Heart right ventricle (tissue), 16 donors: ENCODE results near the gene ETFRF1. TPM values are rescaled to one million over a fixed set of nuclear protein-coding genes. Genes with fewer than 3 reads are reported as not detected.

Experiments used
- ATAC-seq, 8 donors: fragments of 200-7000 bp; cut with Tn5 transposase; one replicate each; pipeline ENCODE4 v1.9.1; 2020; ENCODE audit warnings: mild to moderate bottlenecking in 8 of 8, moderate library complexity in 8 of 8, moderate number of reproducible peaks in 1 of 8
- DNase-seq, 2 donors: peaks; one replicate each; pipeline ENCODE4 v3.0.0-alpha.2; 2020
- H3K27ac ChIP-seq, 10 donors: fragments of 200-600 bp; sonication (generic) in 2 of 10; one replicate each; pipeline versions ENCODE4 v1.5.0 to v1.8.0; 2020 to 2022; ENCODE audit warnings: mild to moderate bottlenecking in 3 of 10
- H3K27me3 ChIP-seq, 7 donors: fragments of 200-600 bp; one replicate each; pipeline ENCODE4 v1.8.0; 2021 to 2022; ENCODE audit warnings: mild to moderate bottlenecking in 2 of 7
- H3K36me3 ChIP-seq, 9 donors: fragments of 200-600 bp; sonication (generic) in 1 of 9; one replicate each; pipeline versions ENCODE4 v1.5.0 to v1.8.0; 2020 to 2022; ENCODE audit warnings: mild to moderate bottlenecking in 2 of 9
- H3K4me1 ChIP-seq, 9 donors: fragments of 200-600 bp; sonication (generic) in 1 of 9; one replicate each; pipeline versions ENCODE4 v1.5.0 to v1.8.0; 2020 to 2022; ENCODE audit warnings: mild to moderate bottlenecking in 4 of 9
- H3K4me3 ChIP-seq, 10 donors: fragments of 200-600 bp; sonication (generic) in 2 of 10; one replicate each; pipeline versions ENCODE4 v1.5.0 to v1.8.0; 2020 to 2022; ENCODE audit warnings: mild to moderate bottlenecking in 7 of 10, moderate library complexity in 2 of 10
- H3K9me3 ChIP-seq, 11 donors: fragments of 200-600 bp in 10 of 11; sonication (generic) in 2 of 11; one replicate each; pipeline versions ENCODE4 v1.5.0 to v1.8.0; 2013 to 2022; ENCODE audit warnings: mild to moderate bottlenecking in 2 of 11, control low read depth in 1 of 11, moderate library complexity in 1 of 11
- WGBS, 2 donors: extraction: QIAGEN DNeasy Blood & Tissue Kit; methylation state at CpG; one replicate each; pipeline ENCODE4 v1.1.7; 2013; ENCODE audit warnings: inconsistent platforms in 1 of 2; 5-methylcytosine and 5-hydroxymethylcytosine counted together
- intact Hi-C, 10 donors: fragments of 100-400 bp; cut with DNase I; formaldehyde crosslinking; loops; one replicate each; pipeline versions ENCODE4 v1.11.1 to v1.14.2; 2022
- polyA plus RNA-seq, 2 donors: library from polyadenylated mRNA; stranded (reverse); fragments of 200-250 nt; gene quantifications; one replicate each; pipeline ENCODE4 v1.2.3, GENCODE V29; 2013
- total RNA-seq, 10 donors: library from RNA; stranded (reverse); fragmentation: NEBNext Ultra II Directional in 3 of 10; extraction: Animal tissue kit (Norgen Biotek cat#: 25700) in 3 of 10; gene quantifications; one replicate each; pipeline versions ENCODE4 v1.2.1 to v1.2.4, GENCODE V29; 2021 to 2023
- TF ChIP-seq, protein P1 (sequence below), 9 donors: fragments of 200-600 bp; sonication (generic) in 2 of 9; IDR thresholded peaks; one replicate each; pipeline versions ENCODE4 v1.5.0 to v1.8.0; 2021 to 2022; ENCODE audit warnings: antibody characterized with exemption in 9 of 9, mild to moderate bottlenecking in 5 of 9, moderate library complexity in 1 of 9
- donor health status: Arrhythmogenic right ventricular cardiomyopathy.
- donor health status: ischemic (EF 13 %, LVEDD 7.1; RV severe dilation, severe dysfunction).
- donor health status: healthy with polysubstance abuse.
- donor health status: DM: no; HTN: yes; CAD: no.
- donor health status: DM: no; HTN: no; CAD: no.
- donor health status: ischemic (EF 25% LVEDD 6.9; RV normal size, moderate dysfunction).
- donor health status: ischemic (EF 25% LVEDD 5.7; RV mildly dilated, moderate dysfunction).
- donor health status: healthy.
- donor health status: DM: yes; HTN: yes; CAD: no.
- donor health status: Ischemic cardiomyopathy.
- donor health status: ischemic (EF 35%, LVEDD 5.7; RV mildly dilated, moderate dysfunction).
- donor health status: nonischemic (EF 11% LVEDD 7.7; RV severe dilation, severe dysfunction).
- donor health status: DM: yes; HTN: yes; CAD: no.
- donor health status: PGD.
- donor health status: ischemic (EF 29% LVEDD 5.4; RV normal size, mild dysfunction).
- donor health status: nonischemic (EF 23%, LVEDD 6.1; RV moderate dilation, normal function).

The ETFRF1 gene
- total and polyA plus RNA-seq, 12 donors, result 28.1 to 67.6 (median 50.3) TPM

DNA sequence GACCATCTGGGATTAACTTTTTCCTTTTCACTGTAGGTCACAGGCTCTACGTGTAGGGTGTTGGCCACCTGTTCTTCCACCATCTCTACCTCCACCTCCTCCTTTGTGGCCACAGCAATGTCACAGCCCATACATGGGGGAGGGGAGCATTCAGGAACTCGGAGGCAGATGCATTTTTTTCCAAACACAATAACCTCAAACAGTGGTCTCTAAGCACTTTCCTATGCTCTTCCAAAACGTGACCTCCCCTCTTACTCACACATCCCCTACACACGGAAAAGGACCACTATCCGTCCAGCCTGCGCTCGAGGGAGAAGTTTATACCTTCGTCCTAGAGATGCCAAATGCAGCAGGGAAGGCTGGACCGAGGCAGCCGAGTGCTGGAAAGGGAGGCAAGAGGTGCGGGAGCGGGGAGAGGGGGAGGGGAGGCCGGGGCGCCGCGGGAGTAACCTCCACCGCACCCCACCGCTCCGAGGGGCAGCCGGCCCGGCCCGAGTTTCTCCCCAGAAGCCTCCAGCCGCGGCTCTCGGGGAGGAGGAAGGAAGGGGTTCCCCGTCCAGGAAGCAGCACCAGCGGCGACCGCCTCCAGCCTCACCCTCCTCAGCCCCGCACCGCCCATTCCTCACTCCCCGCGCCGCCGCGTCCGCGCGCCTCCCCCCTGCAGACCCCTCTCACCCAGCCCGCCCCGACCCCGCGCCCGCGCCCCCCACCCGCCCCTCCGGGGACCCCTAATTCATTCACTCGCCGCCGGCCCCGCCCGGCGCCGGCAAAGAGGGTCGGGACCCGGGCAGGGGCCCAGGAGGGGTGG is 55.1 kb downstream of the ETFRF1 start:
- Histone ChIP-seq H3K27me3 (no peaks in the 10 kb centered on the region), H3K4me1 (peaks cover 3 to 31% (median 15%) of the 10 kb centered on the region in 9 donors), H3K36me3 (peaks cover 0 to 10% (median 0%) of the 10 kb centered on the region in 9 donors), H3K4me3 (peak overlapping the region; percentile 78 to 98 (median 93)), H3K27ac (peak overlapping the region; percentile 93 to 97 (median 94)), H3K9me3 (no peaks in the 10 kb centered on the region)
- WGBS, 2 donors, result 1 to 2% methylated on average over 31 to 54 of the region's 56 CpGs
- TF ChIP-seq, protein P1, sequence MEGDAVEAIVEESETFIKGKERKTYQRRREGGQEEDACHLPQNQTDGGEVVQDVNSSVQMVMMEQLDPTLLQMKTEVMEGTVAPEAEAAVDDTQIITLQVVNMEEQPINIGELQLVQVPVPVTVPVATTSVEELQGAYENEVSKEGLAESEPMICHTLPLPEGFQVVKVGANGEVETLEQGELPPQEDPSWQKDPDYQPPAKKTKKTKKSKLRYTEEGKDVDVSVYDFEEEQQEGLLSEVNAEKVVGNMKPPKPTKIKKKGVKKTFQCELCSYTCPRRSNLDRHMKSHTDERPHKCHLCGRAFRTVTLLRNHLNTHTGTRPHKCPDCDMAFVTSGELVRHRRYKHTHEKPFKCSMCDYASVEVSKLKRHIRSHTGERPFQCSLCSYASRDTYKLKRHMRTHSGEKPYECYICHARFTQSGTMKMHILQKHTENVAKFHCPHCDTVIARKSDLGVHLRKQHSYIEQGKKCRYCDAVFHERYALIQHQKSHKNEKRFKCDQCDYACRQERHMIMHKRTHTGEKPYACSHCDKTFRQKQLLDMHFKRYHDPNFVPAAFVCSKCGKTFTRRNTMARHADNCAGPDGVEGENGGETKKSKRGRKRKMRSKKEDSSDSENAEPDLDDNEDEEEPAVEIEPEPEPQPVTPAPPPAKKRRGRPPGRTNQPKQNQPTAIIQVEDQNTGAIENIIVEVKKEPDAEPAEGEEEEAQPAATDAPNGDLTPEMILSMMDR (IDR thresholded peaks at IDR 0.05), result no peak
- intact Hi-C loops, result loop anchor here in 5 of 10 donors (2.0 to 5.0 kb wide), 5 partner anchors 43 to 133 kb away; partner anchors contain the start of genes DNAI7 (in 3 of the 5) and ETFRF1 (in 3 of the 5)
- ATAC-seq (peak; percentile 39 to 60 (median 51)), DNase-seq (peak; percentile 55 to 66)

DNA sequence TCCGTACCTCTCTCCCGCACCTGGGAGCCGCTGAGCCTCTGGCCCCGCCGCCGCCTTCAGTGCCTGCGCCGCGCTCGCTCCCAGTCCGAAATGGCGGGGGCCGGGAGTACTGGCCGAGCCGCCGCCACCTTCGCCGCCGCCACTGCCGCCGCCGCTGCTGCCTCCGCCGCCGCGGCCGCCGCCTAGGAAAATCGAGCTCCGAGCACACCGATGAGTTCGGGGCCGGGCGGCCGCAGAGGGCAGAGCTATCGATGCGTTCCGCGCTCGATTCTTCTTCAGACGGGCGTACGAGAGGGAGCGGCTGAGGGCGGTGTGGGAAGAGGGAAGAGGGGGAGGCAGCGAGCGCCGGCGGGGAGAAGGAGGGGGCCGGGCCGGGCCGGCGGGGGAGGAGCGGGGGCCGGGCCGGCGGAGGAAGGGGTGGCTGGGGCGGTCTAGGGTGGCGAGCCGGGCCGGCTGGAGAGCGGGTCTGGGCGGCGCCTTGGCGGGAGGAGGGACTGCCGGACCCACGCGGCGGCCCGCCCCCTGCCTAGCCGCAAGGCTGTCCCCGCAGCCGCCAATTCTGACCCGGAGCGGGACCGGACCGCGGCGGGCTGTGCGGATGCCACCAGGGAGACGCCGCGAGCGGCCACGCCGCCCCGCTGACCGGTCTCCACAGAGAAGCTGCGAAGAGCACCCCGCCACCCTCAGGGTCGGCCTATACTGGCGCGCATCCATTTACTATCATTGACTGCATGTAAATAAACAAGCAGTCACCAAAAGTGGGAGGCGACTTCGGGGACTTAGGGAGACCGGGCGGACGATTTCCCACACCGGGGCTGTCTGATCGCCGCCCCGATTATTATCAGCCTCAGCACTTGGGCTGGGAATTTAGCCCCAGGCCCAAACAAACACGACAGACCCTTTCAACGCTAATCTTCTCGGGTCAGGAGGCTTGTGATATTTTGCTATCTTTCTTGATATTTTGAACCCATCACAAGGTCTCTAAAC is 56.0 kb downstream of the ETFRF1 start, which contains the start of gene KRAS:
KRAS (minus strand) TSS at position 186 of the 987 bp plus-strand sequence.
- ATAC-seq (peak; percentile 96 to 99 (median 98)), DNase-seq (peak; percentile 97 to 98)
- peak within 1 kb of the TSS; percentile 93 to 97 (median 94) for H3K27ac ChIP-seq
- peak within 1 kb of the TSS; percentile 78 to 98 (median 93) for H3K4me3 ChIP-seq
- intact Hi-C loops, result loop anchor here in 4 of 10 donors (2.0 to 5.0 kb wide), 3 partner anchors 54 to 132 kb away; partner anchors contain the start of genes DNAI7 (in 3 of the 4) and ETFRF1 (in 3 of the 4)
- H3K9me3 ChIP-seq, result no peaks in the 10 kb centered on the region
- H3K36me3 ChIP-seq, result peaks cover 0 to 10% (median 0%) of the 10 kb centered on the region in 9 donors
- H3K4me1 ChIP-seq, result peaks cover 3 to 31% (median 15%) of the 10 kb centered on the region in 9 donors
- TF ChIP-seq, protein P1 (IDR thresholded peaks at IDR 0.05), result peak in 2 of 9 donors; percentile 4 to 13
- 0 to 1% methylated on average over 80 to 105 of the region's 105 CpGs for WGBS, 2 donors
- no peaks in the 10 kb centered on the region for H3K27me3 ChIP-seq

DNA sequence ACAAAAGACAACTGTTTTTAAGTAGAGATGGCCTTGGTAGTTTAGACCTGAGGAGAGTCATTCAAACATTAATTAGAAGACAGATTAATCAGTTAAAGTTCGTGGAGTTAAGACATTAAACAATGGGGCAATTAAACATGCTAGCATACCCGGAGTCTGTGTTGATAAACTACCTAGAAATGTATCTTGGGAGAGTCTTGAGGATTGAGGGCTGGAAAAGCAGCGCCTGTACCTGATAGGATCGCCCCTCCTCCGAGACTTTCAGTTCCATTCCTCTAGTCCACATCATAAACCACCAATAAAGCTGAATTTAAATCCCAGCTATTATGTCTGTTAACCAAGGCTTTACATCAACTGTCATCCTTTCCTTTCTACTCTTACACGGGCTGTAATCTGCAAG is 56.7 kb downstream of the ETFRF1 start:
- Histone ChIP-seq H3K36me3 (peaks cover 0 to 10% (median 0%) of the 10 kb centered on the region in 9 donors), H3K9me3 (no peaks in the 10 kb centered on the region), H3K4me3 (peak overlapping the region in 9 of 10 donors; percentile 80 to 98 (median 93)), H3K4me1 (peaks cover 3 to 31% (median 15%) of the 10 kb centered on the region in 9 donors), H3K27me3 (no peaks in the 10 kb centered on the region), H3K27ac (peak overlapping the region; percentile 93 to 97 (median 94))
- DNase-seq, result no peak
- intact Hi-C loops, result loop anchor here in 4 of 10 donors (2.0 to 5.0 kb wide), 3 partner anchors 54 to 131 kb away; partner anchors contain the start of genes DNAI7 (in 3 of the 4) and ETFRF1 (in 3 of the 4)
- TF ChIP-seq, protein P1 (IDR thresholded peaks at IDR 0.05), result no peak
- WGBS, 2 donors, result 59 to 60% methylated on average over 6 of the region's 6 CpGs
- ATAC-seq, result no peak
